Endothelial cell of umbilical vein (primary cell): ENCODE measurements around the gene SCN1B. TPM values are rescaled to one million over a fixed set of nuclear protein-coding genes. Genes with fewer than 3 reads are reported as not detected.

ENCODE experiments used
- BruUV-seq: library from RNA; stranded (reverse); fragments of 400-500 nt; replicated peaks from 2 replicates; lab custom pipeline; 2021; lab: Mats Ljungman, UMichigan
- CTCF ChIA-PET: fragments of 300-600, 350-600 bp; sonication (Branson Sonifier 250); formaldehyde crosslinking; loops from one replicate; lab custom pipeline; 2021; ENCODE audit warnings: antibody characterized with exemption, inconsistent platforms; lab: Charles Lee
- POLR2A ChIA-PET: fragments of 300-600, 350-600 bp; sonication (Branson Sonifier 250); formaldehyde crosslinking; loops from one replicate; lab custom pipeline; 2021; ENCODE audit warnings: antibody characterized with exemption, inconsistent platforms; lab: Charles Lee
- DNase-seq: peaks from one replicate; pipeline ENCODE4 v3.0.0-alpha.2; 2011; ENCODE audit warnings: low read depth, low spot score
- FAIRE-seq: peaks from 2 replicates; lab custom pipeline; 2011; peaks lifted over from hg19 to GRCh38; lab: Jason Lieb, UNC
- H2AFZ ChIP-seq: 2 replicates; pipeline ENCODE4 v1.6.0; 2012; ENCODE audit warnings: low read depth, low read length, control low read depth, inconsistent platforms
- H3K27ac ChIP-seq: 2 replicates; pipeline ENCODE4 v1.5.1; 2011; ENCODE audit warnings: low read depth, mild to moderate bottlenecking, control low read depth, low read length, moderate library complexity; ENCODE audit not compliant: insufficient read depth
- H3K27me3 ChIP-seq, 2 experiments: 2 replicates each; pipeline versions ENCODE4 v1.6.0 to v1.6.1; 2011; ENCODE audit warnings: low read length in 2 of 2, mixed read lengths in 1 of 2; ENCODE audit not compliant: control insufficient read depth in 2 of 2, insufficient read depth in 2 of 2
- H3K36me3 ChIP-seq, 2 experiments: 2 replicates in 1 of 2; 3 replicates in 1 of 2; pipeline ENCODE4 v1.5.1; 2011; ENCODE audit warnings: low read length in 2 of 2, mild to moderate bottlenecking in 1 of 2, moderate library complexity in 1 of 2; ENCODE audit not compliant: control insufficient read depth in 2 of 2, insufficient read depth in 2 of 2; ENCODE audit errors: extremely low read depth in 1 of 2
- H3K4me1 ChIP-seq: 3 replicates; pipeline ENCODE4 v1.5.1; 2011; ENCODE audit warnings: mild to moderate bottlenecking, low read length; ENCODE audit not compliant: control insufficient read depth, insufficient read depth; ENCODE audit errors: extremely low read depth
- H3K4me2 ChIP-seq: 2 replicates; pipeline ENCODE4 v1.6.1; 2011; ENCODE audit warnings: low read length, control low read depth, mixed read lengths; ENCODE audit not compliant: insufficient read depth
- H3K4me3 ChIP-seq, 3 experiments: fragments of 200-600 bp in 1 of 3; sonication (generic), shearing (Covaris generic) in 1 of 3; replicated peaks in 1 of 3; 2 replicates each; pipeline ENCODE4 v1.5.1; 2011 to 2016; ENCODE audit warnings: control low read depth in 3 of 3, low read length in 3 of 3, mild to moderate bottlenecking in 2 of 3, inconsistent platforms in 1 of 3, low read depth in 1 of 3, moderate library complexity in 1 of 3; ENCODE audit not compliant: insufficient read depth in 1 of 3
- H3K79me2 ChIP-seq: 2 replicates; pipeline ENCODE4 v1.6.0; 2012; ENCODE audit warnings: low read length, inconsistent platforms; ENCODE audit not compliant: control insufficient read depth, insufficient read depth
- H3K9ac ChIP-seq: replicated peaks from 2 replicates; pipeline ENCODE3; 2011; ENCODE audit warnings: low read length, control low read depth; ENCODE audit not compliant: insufficient read depth; ENCODE audit errors: extremely low read depth
- H3K9me1 ChIP-seq: replicated peaks from 3 replicates; pipeline ENCODE4 v1.6.0; 2011; ENCODE audit warnings: mild to moderate bottlenecking, low read length; ENCODE audit not compliant: control insufficient read depth, insufficient read depth; ENCODE audit errors: extremely low read depth
- H3K9me3 ChIP-seq: replicated peaks from 2 replicates; pipeline ENCODE4 v1.5.1; 2012; ENCODE audit warnings: low read length, inconsistent platforms; ENCODE audit not compliant: control insufficient read depth, insufficient read depth
- H4K20me1 ChIP-seq: replicated peaks from 2 replicates; pipeline ENCODE3; 2011; ENCODE audit warnings: mild to moderate bottlenecking, low read length; ENCODE audit not compliant: control insufficient read depth, insufficient read depth; ENCODE audit errors: extremely low read depth
- EZH2 ChIP-seq: IDR thresholded peaks from 2 replicates; pipeline ENCODE4 v1.6.1; 2012; ENCODE audit warnings: borderline replicate concordance, low read depth, mild to moderate bottlenecking, moderate library complexity, low read length, inconsistent platforms; ENCODE audit not compliant: severe bottlenecking
- GATA2 ChIP-seq: IDR thresholded peaks from 2 replicates; pipeline ENCODE4 v1.7.0; 2011; ENCODE audit warnings: low read depth, mild to moderate bottlenecking, moderate library complexity, mixed read lengths, low read length; ENCODE audit not compliant: insufficient read length, insufficient read depth
- JUN ChIP-seq: IDR thresholded peaks from 2 replicates; pipeline ENCODE4 v1.6.1; 2011; ENCODE audit warnings: borderline replicate concordance, low read depth; ENCODE audit not compliant: insufficient read length, insufficient read depth
- MAX ChIP-seq: IDR thresholded peaks from 2 replicates; pipeline ENCODE4 v1.6.1; 2011; ENCODE audit not compliant: insufficient read depth, insufficient read length
- MYC ChIP-seq: IDR thresholded peaks from one replicate; pipeline ENCODE4 v1.6.1; 2011; ENCODE audit warnings: mild to moderate bottlenecking, low read depth, low read length
- POLR2AphosphoS5 ChIP-seq: IDR thresholded peaks from 2 replicates; pipeline ENCODE4 v1.6.1; 2012; ENCODE audit warnings: low read depth, mild to moderate bottlenecking, control low read depth, low read length, moderate library complexity; ENCODE audit not compliant: insufficient read depth
- dilution Hi-C: fragments of 300-500 bp; cut with MboI; formaldehyde crosslinking; loops from one replicate; pipeline ENCODE4 v1.15.0; 2019; ENCODE audit warnings: low sequenced_read_pairs; ENCODE audit not compliant: extremely low pct_ligation_motif_present
- intact Hi-C: fragments of 100-400 bp; cut with micrococcal nuclease; formaldehyde crosslinking; loops from one replicate; pipeline ENCODE4 v1.10.0; 2022
- polyA plus RNA-seq, 4 experiments: library from polyadenylated mRNA; depleted of rRNA in 3 of 4; stranded (reverse) in 3 of 4; unstranded in 1 of 4; fragments of >200 nt; gene quantifications; 2 replicates each; pipeline versions ENCODE4 v1.2.1 to v1.2.3, GENCODE V29; 2011 to 2012; ENCODE audit warnings: missing spikeins in 1 of 4
- total RNA-seq: library from RNA; stranded (reverse); gene quantifications from 2 replicates; pipeline ENCODE4 v1.2.3, GENCODE V29; 2021

The SCN1B gene
- total and polyA plus RNA-seq, 2 donors (not counting 3 experiments of a cell fraction or from before 2014, with no cell fraction given): 11.2 to 14.2 TPM

- no peak overlapping the region for H3K4me2 ChIP-seq
- dilution Hi-C loops: no loop called here
Measured at GRCh38 chr19:35038623-35039512, 8.6 kb downstream of the SCN1B start.

GRCh38 chr19:35039881-35040825, 9.9 kb downstream of the SCN1B start:
- Histone ChIP-seq H3K36me3 (no peaks in the 10 kb centered on the region), H3K79me2 (no peaks in the 10 kb centered on the region), H3K4me3 (no peak overlapping the region), H3K9ac (no peak overlapping the region), H2AFZ (no peak overlapping the region), H3K9me1 (no peaks in the 10 kb centered on the region), H4K20me1 (no peaks in the 10 kb centered on the region), H3K4me2 (no peak overlapping the region), H3K27me3 (no peaks in the 10 kb centered on the region), H3K27ac (no peak overlapping the region), H3K4me1 (peaks cover 25% of the 10 kb centered on the region), H3K9me3 (no peaks in the 10 kb centered on the region)
- dilution Hi-C loops: no loop called here
- no TSS peak for BruUV-seq
- POLR2A ChIA-PET: no interaction called here
- TF ChIP-seq MAX (no peak), EZH2 (no peak), GATA2 (no peak), POLR2AphosphoS5 (no peak)
- no peak for FAIRE-seq
- intact Hi-C loops: loop anchor here (10.0 kb wide), 1 partner anchor 225 kb away; the partner anchor contains the start of gene USF2
- CTCF ChIA-PET: no interaction called here
- no peak for DNase-seq

More at GRCh38 chr19:35038623-35039512, 8.6 kb downstream of the SCN1B start:
- Histone ChIP-seq H3K9me1 (no peaks in the 10 kb centered on the region), H3K79me2 (no peaks in the 10 kb centered on the region), H3K4me3 (no peak overlapping the region), H3K9ac (no peak overlapping the region), H3K36me3 (no peaks in the 10 kb centered on the region), H3K4me1 (peaks cover 25% of the 10 kb centered on the region), H3K9me3 (no peaks in the 10 kb centered on the region), H2AFZ (no peak overlapping the region), H4K20me1 (no peaks in the 10 kb centered on the region), H3K27me3 (no peaks in the 10 kb centered on the region), H3K27ac (no peak overlapping the region)
- CTCF ChIA-PET: interaction anchor here (1.0 to 1.4 kb wide), 6 partner anchors 9 to 102 kb away, joined by 3 to 8 read pairs (median 3); partner anchors contain the start of gene SCN1B
- intact Hi-C loops: loop anchor here (10.0 kb wide), 1 partner anchor 226 kb away; the partner anchor contains the start of gene USF2
- no TSS peak for BruUV-seq
- POLR2A ChIA-PET: interaction anchor here (0.9 kb wide), 1 partner anchor 12 kb away, joined by 6 read pairs; no protein-coding TSS in a partner anchor
- no peak for DNase-seq
- TF ChIP-seq JUN (no peak), MYC (no peak)
- no peak for FAIRE-seq
